Keratinocyte (primary cell): ENCODE data around the gene NPVF.

Experiments used
- CTCF ChIP-seq, 3 experiments: IDR thresholded peaks in 1 of 3; conservative IDR thresholded peaks in 1 of 3; optimal IDR thresholded peaks in 1 of 3; 2 replicates in 2 of 3; 3 replicates in 1 of 3; pipeline versions ENCODE3 to v1.5.1; 2011; ENCODE audit warnings: low read length in 3 of 3, mild to moderate bottlenecking in 3 of 3, moderate library complexity in 2 of 3, control low read depth in 1 of 3, inconsistent platforms in 1 of 3; ENCODE audit not compliant: insufficient read depth in 2 of 3; ENCODE audit errors: extremely low read depth in 1 of 3
- EZH2 ChIP-seq: IDR thresholded peaks from one replicate; pipeline ENCODE4 v1.6.1; 2012; ENCODE audit warnings: inconsistent platforms, mild to moderate bottlenecking, low read length, moderate library complexity

GRCh38 chr7:25179325-25179724 lies 49.0 kb downstream of the NPVF start:
- TF ChIP-seq CTCF (optimal IDR thresholded peaks at IDR 0.05 in 1 of 3, IDR thresholded peaks at IDR 0.05 in 1 of 3, conservative IDR thresholded peaks at IDR 0.05 in 1 of 3; ENCODE audit: extremely low read depth in 1 of 3, insufficient read depth in 2 of 3, low read length in 3 of 3) (no peak), EZH2 (no peak)
